Upper lobe of left lung (tissue), 6 donors: Measurements from ENCODE around the gene STX5. TPM values are rescaled to one million over a fixed set of nuclear protein-coding genes. Genes with fewer than 3 reads are reported as not detected.
"Not testable (repeated sequence)": the region's sequence is repeated elsewhere in the genome, so short reads cannot be mapped to it uniquely, and the experiment has no call there.

Experiments used
- ATAC-seq, 2 donors: fragments of 200-7000 bp; cut with Tn5 transposase; one replicate each; pipeline ENCODE4 v1.9.1; 2022; ENCODE audit warnings: mild to moderate bottlenecking in 2 of 2, moderate library complexity in 2 of 2; ENCODE audit not compliant: low FRiP score in 2 of 2
- DNase-seq, 2 donors: peaks; one replicate each; pipeline ENCODE4 v3.0.0-alpha.2; 2019 to 2020
- H3K27ac ChIP-seq, 4 donors: fragments of 200-600 bp; sonication (generic); one replicate each; pipeline ENCODE4 v1.5.1; 2016 to 2019
- H3K27me3 ChIP-seq, 4 donors: fragments of 200-600 bp; sonication (generic); one replicate each; pipeline ENCODE4 v1.5.1; 2017 to 2019
- H3K36me3 ChIP-seq, 4 donors: fragments of 200-600 bp; sonication (generic); one replicate each; pipeline ENCODE4 v1.5.1; 2016 to 2019
- H3K4me1 ChIP-seq, 4 donors: fragments of 200-600 bp; sonication (generic); one replicate each; pipeline ENCODE4 v1.5.1; 2018 to 2019
- H3K4me3 ChIP-seq, 4 donors: fragments of 200-600 bp; sonication (generic); one replicate each; pipeline ENCODE4 v1.5.1; 2017 to 2019; ENCODE audit warnings: mild to moderate bottlenecking in 2 of 4, moderate library complexity in 1 of 4
- H3K9me3 ChIP-seq, 4 donors: fragments of 200-600 bp; sonication (generic); one replicate each; pipeline ENCODE4 v1.5.1; 2018 to 2019
- CTCF ChIP-seq, 6 experiments: fragments of 450-650 bp in 4 of 6; fragments of 200-600 bp in 2 of 6; sonication (generic) in 2 of 6; IDR thresholded peaks; one replicate each; pipeline ENCODE4 v1.5.1; 2016 to 2019; ENCODE audit warnings: antibody characterized with exemption in 6 of 6
- EP300 ChIP-seq, 4 donors: sonication (generic); formaldehyde crosslinking; IDR thresholded peaks; one replicate each; pipeline ENCODE4 v1.5.1; 2017; ENCODE audit warnings: antibody characterized with exemption in 4 of 4, control low read depth in 2 of 4
- POLR2A ChIP-seq, 4 donors: fragments of 450-650 bp; IDR thresholded peaks; one replicate each; pipeline ENCODE4 v1.5.1; 2016 to 2017; ENCODE audit warnings: antibody characterized with exemption in 4 of 4, mild to moderate bottlenecking in 2 of 4
- POLR2AphosphoS5 ChIP-seq, 2 donors: sonication (generic); formaldehyde crosslinking; IDR thresholded peaks; one replicate each; pipeline ENCODE4 v1.5.1; 2017; ENCODE audit warnings: antibody characterized with exemption in 2 of 2
- WGBS, 2 donors: methylation state at CpG; one replicate each; pipeline ENCODE4 v1.1.5; 2017 to 2018; 5-methylcytosine and 5-hydroxymethylcytosine counted together
- total RNA-seq, 6 donors: library from RNA; depleted of rRNA in 4 of 6; stranded (reverse); fragments of >200 nt in 4 of 6; gene quantifications; one replicate each; pipeline versions ENCODE4 v1.1.0 to v1.2.1, GENCODE V29; 2016 to 2021
- donor health status: DM: no; HTN: no; CAD: no; lungs with moderate emphysema.
- donor health status: DM: no; HTN: yes; CAD: no; lungs with severe emphysema.

STX5 gene
- total RNA-seq, 6 donors from 2014 or later, result 25.3 to 53.8 (median 44.9) TPM

- no peak for DNase-seq
- no peak for TF ChIP-seq EP300 (IDR thresholded peaks at IDR 0.05)
- TF ChIP-seq CTCF (IDR thresholded peaks at IDR 0.05), result no peak
- TF ChIP-seq POLR2AphosphoS5 (IDR thresholded peaks at IDR 0.05), result no peak
- no peak for TF ChIP-seq POLR2A (IDR thresholded peaks at IDR 0.05)
- H3K27ac ChIP-seq, result no peak overlapping the region
- peaks cover under 1 to 1% (median under 1%) of the 10 kb centered on the region in 4 donors for H3K4me1 ChIP-seq
- 89 to 94% methylated on average over 1 of the region's 1 CpG for WGBS, 2 donors
- H3K9me3 ChIP-seq, result no peaks in the 10 kb centered on the region
- peaks cover 5 to 16% (median 14%) of the 10 kb centered on the region in 4 donors for H3K36me3 ChIP-seq
- no peak for ATAC-seq
- H3K4me3 ChIP-seq, result no peak overlapping the region
- H3K27me3 ChIP-seq, result no peaks in the 10 kb centered on the region
These were observed 16.0 kb upstream of the STX5 start for GRCh38 chr11:62847767-62848314.

- peaks cover 6 to 11% (median 7%) of the 10 kb centered on the region in 4 donors for H3K4me1 ChIP-seq
- TF ChIP-seq POLR2A (IDR thresholded peaks at IDR 0.05) (no peak), CTCF (IDR thresholded peaks at IDR 0.05) (no peak), POLR2AphosphoS5 (IDR thresholded peaks at IDR 0.05) (no peak), EP300 (IDR thresholded peaks at IDR 0.05) (no peak)
- H3K27ac ChIP-seq, result no peak overlapping the region
- DNase-seq, result no peak
- 83 to 91% methylated on average over 3 of the region's 3 CpGs for WGBS, 2 donors
- H3K9me3 ChIP-seq, result no peaks in the 10 kb centered on the region
- H3K4me3 ChIP-seq, result no peak overlapping the region
- no peaks in the 10 kb centered on the region for H3K27me3 ChIP-seq
- peaks cover 0 to under 1% (median 0%) of the 10 kb centered on the region in 4 donors for H3K36me3 ChIP-seq
- ATAC-seq, result no peak
These were observed 14.3 kb upstream of the STX5 start for GRCh38 chr11:62846177-62846576.

GRCh38 chr11:62844154-62844553 lies 12.3 kb upstream of the STX5 start:
- Histone ChIP-seq H3K27me3 (no peaks in the 10 kb centered on the region), H3K36me3 (no peaks in the 10 kb centered on the region), H3K4me1 (peaks cover 6 to 16% (median 10%) of the 10 kb centered on the region in 4 donors), H3K27ac (no peak overlapping the region), H3K9me3 (no peaks in the 10 kb centered on the region), H3K4me3 (no peak overlapping the region)
- WGBS, 2 donors, result 97 to 98% methylated on average over 3 of the region's 3 CpGs
- ATAC-seq, result no peak
- no peak for DNase-seq
- TF ChIP-seq CTCF (IDR thresholded peaks at IDR 0.05) (no peak), POLR2A (IDR thresholded peaks at IDR 0.05) (no peak), EP300 (IDR thresholded peaks at IDR 0.05) (no peak), POLR2AphosphoS5 (IDR thresholded peaks at IDR 0.05) (no peak)

GRCh38 chr11:62843466-62843865 lies 11.6 kb upstream of the STX5 start:
- WGBS, 2 donors, result 97 to 100% methylated on average over 3 of the region's 3 CpGs
- Histone ChIP-seq H3K27me3 (no peaks in the 10 kb centered on the region), H3K27ac (no peak overlapping the region), H3K4me3 (no peak overlapping the region), H3K36me3 (no peaks in the 10 kb centered on the region), H3K4me1 (peaks cover 12 to 23% (median 16%) of the 10 kb centered on the region in 4 donors), H3K9me3 (no peaks in the 10 kb centered on the region)
- no peak for TF ChIP-seq POLR2A (IDR thresholded peaks at IDR 0.05)
- no peak for TF ChIP-seq EP300 (IDR thresholded peaks at IDR 0.05)
- no peak for TF ChIP-seq POLR2AphosphoS5 (IDR thresholded peaks at IDR 0.05)
- no peak for TF ChIP-seq CTCF (IDR thresholded peaks at IDR 0.05)
- DNase-seq (no peak), ATAC-seq (no peak)

GRCh38 chr11:62842891-62843290 lies 11.0 kb upstream of the STX5 start:
- WGBS, 2 donors, result 82 to 87% methylated on average over 9 of the region's 9 CpGs
- Histone ChIP-seq H3K27ac (peak overlapping the region; percentile 93 to 99 (median 98)), H3K4me1 (peaks cover 16 to 29% (median 20%) of the 10 kb centered on the region in 4 donors), H3K4me3 (peak overlapping the region in 2 of 4 donors; percentile 51 to 57)
- ATAC-seq, H3K9me3 ChIP-seq, DNase-seq, H3K27me3 ChIP-seq, H3K36me3 ChIP-seq: not testable (repeated sequence)
